Tibial nerve (tissue), 4 donors: ENCODE measurements around the gene RARS1. TPM values are rescaled to one million over a fixed set of nuclear protein-coding genes. Genes with fewer than 3 reads are reported as not detected.

Experiments used
- DNase-seq, 2 donors: peaks; one replicate each; pipeline ENCODE4 v3.0.0-alpha.2; 2019; ENCODE audit warnings: low spot score in 2 of 2
- H3K27ac ChIP-seq, 4 donors: fragments of 200-600 bp; sonication (generic) in 3 of 4; one replicate each; pipeline ENCODE4 v1.5.1; 2017 to 2019; ENCODE audit warnings: mild to moderate bottlenecking in 1 of 4
- H3K27me3 ChIP-seq, 2 donors: fragments of 200-600 bp; sonication (generic) in 1 of 2; one replicate each; pipeline versions ENCODE4 v1.5.1 to v1.6.0; 2017 to 2019
- H3K36me3 ChIP-seq, 3 donors: fragments of 200-600 bp; sonication (generic); one replicate each; pipeline ENCODE4 v1.5.1; 2018 to 2019
- H3K4me1 ChIP-seq, 4 donors: fragments of 200-600 bp; sonication (generic) in 3 of 4; one replicate each; pipeline ENCODE4 v1.5.1; 2017 to 2019
- H3K4me3 ChIP-seq, 4 donors: fragments of 200-600 bp; sonication (generic) in 3 of 4; one replicate each; pipeline ENCODE4 v1.5.1; 2017 to 2019; ENCODE audit warnings: mild to moderate bottlenecking in 1 of 4, moderate library complexity in 1 of 4
- H3K9me3 ChIP-seq, 4 donors: fragments of 200-600 bp; sonication (generic) in 3 of 4; one replicate each; pipeline ENCODE4 v1.5.1; 2017 to 2019
- EP300 ChIP-seq, 2 donors: sonication (generic); formaldehyde crosslinking; IDR thresholded peaks; one replicate each; pipeline ENCODE4 v1.6.1; 2017; ENCODE audit warnings: antibody characterized with exemption in 2 of 2, mild to moderate bottlenecking in 1 of 2
- POLR2A ChIP-seq, 2 donors: fragments of 450-650 bp; IDR thresholded peaks; one replicate each; pipeline ENCODE4 v1.6.1; 2017; ENCODE audit warnings: antibody characterized with exemption in 2 of 2, mild to moderate bottlenecking in 2 of 2, moderate library complexity in 2 of 2
- WGBS, 2 donors: methylation state at CpG; one replicate each; pipeline ENCODE4 v1.1.5; 2018; 5-methylcytosine and 5-hydroxymethylcytosine counted together
- total RNA-seq, 4 donors: library from RNA; depleted of rRNA; stranded (reverse); fragments of >200 nt; gene quantifications; one replicate each; pipeline ENCODE4 v1.1.0, GENCODE V29; 2016
- TF ChIP-seq, protein P1 (sequence below), 5 experiments: fragments of 200-600 bp in 3 of 5; fragments of 450-650 bp in 2 of 5; sonication (generic) in 3 of 5; IDR thresholded peaks; one replicate each; pipeline ENCODE4 v1.5.1; 2016 to 2019; ENCODE audit warnings: antibody characterized with exemption in 5 of 5, mild to moderate bottlenecking in 3 of 5, moderate library complexity in 2 of 5

RARS1 gene
- total RNA-seq, 4 donors from 2014 or later: 42.8 to 56.8 (median 52.9) TPM

DNA sequence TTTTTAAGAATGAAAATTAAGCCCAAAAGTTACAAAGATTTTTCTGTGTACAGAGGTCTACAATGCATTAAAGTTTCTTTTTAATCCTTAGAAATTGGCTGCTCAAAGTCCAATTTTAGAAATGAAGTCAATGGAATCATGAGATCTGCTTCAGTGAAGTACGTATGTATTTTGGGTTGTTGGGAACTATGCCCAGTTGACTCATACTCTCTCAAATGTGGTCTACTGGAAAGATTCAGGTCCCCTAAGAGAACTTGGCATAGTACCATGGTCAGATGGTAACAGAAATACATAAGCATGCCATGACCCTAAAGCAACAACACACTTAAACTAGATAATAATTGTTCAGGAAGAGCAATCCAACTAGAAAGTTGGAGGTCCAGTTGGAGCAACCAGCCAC is 65.9 kb downstream of the RARS1 start:
- no peak for TF ChIP-seq POLR2A (IDR thresholded peaks at IDR 0.05)
- TF ChIP-seq, protein P1, sequence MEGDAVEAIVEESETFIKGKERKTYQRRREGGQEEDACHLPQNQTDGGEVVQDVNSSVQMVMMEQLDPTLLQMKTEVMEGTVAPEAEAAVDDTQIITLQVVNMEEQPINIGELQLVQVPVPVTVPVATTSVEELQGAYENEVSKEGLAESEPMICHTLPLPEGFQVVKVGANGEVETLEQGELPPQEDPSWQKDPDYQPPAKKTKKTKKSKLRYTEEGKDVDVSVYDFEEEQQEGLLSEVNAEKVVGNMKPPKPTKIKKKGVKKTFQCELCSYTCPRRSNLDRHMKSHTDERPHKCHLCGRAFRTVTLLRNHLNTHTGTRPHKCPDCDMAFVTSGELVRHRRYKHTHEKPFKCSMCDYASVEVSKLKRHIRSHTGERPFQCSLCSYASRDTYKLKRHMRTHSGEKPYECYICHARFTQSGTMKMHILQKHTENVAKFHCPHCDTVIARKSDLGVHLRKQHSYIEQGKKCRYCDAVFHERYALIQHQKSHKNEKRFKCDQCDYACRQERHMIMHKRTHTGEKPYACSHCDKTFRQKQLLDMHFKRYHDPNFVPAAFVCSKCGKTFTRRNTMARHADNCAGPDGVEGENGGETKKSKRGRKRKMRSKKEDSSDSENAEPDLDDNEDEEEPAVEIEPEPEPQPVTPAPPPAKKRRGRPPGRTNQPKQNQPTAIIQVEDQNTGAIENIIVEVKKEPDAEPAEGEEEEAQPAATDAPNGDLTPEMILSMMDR (IDR thresholded peaks at IDR 0.05): no peak
- no peak for TF ChIP-seq EP300 (IDR thresholded peaks at IDR 0.05)
- Histone ChIP-seq H3K27me3 (no peaks in the 10 kb centered on the region), H3K4me1 (peaks cover 0 to 8% (median 0%) of the 10 kb centered on the region in 4 donors), H3K4me3 (no peak overlapping the region), H3K9me3 (no peaks in the 10 kb centered on the region), H3K36me3 (peaks cover 0 to 69% (median 2%) of the 10 kb centered on the region in 3 donors), H3K27ac (peak overlapping the region in 1 of 4 donors; percentile 42)
- WGBS, 2 donors: 19 to 28% methylated on average over 1 of the region's 1 CpG
- DNase-seq: no peak

DNA sequence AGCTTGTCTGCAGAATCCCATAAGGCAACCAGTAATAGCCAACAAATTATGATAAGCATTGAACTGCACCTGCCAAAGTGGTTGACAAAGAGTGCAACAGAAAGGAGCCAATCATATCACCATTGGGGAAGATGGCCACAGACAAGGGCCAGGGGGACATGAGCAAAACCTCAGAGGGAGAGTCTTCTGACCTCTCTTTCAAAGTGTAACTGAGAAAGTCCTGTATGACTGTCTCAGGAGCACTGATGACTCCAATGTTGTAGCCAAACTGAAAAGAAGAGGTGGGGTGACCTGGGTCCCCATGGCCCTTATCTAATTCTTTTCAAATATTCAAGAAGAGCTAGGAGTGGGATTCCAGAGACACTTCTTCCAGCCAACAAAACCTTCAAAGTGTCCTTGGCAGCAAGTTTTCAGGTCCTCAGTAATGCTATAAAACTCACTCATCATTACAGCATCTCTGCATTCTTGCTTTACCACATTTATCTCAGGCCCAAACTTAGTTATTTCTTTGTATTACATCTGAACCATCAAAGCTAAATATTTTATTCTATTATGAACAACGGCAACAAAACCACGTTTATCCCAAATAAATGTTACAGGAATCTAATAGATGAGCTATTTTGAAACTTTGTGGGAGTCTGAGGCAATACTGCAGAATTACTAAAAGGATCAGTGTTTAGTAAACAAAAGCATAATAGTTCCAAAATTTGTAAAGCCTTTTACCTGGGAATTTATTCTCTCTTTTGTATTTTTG is 67.3 kb downstream of the RARS1 start:
- Histone ChIP-seq H3K27ac (no peak overlapping the region), H3K36me3 (peaks cover 2 to 71% (median 2%) of the 10 kb centered on the region in 3 donors), H3K4me3 (no peak overlapping the region), H3K27me3 (no peaks in the 10 kb centered on the region), H3K9me3 (no peaks in the 10 kb centered on the region), H3K4me1 (peaks cover 0 to 8% (median 0%) of the 10 kb centered on the region in 4 donors)
- 83 to 86% methylated on average over 2 of the region's 2 CpGs for WGBS, 2 donors
- no peak for TF ChIP-seq EP300 (IDR thresholded peaks at IDR 0.05)
- TF ChIP-seq, protein P1 (IDR thresholded peaks at IDR 0.05): no peak
- TF ChIP-seq POLR2A (IDR thresholded peaks at IDR 0.05): no peak
- DNase-seq: no peak

DNA sequence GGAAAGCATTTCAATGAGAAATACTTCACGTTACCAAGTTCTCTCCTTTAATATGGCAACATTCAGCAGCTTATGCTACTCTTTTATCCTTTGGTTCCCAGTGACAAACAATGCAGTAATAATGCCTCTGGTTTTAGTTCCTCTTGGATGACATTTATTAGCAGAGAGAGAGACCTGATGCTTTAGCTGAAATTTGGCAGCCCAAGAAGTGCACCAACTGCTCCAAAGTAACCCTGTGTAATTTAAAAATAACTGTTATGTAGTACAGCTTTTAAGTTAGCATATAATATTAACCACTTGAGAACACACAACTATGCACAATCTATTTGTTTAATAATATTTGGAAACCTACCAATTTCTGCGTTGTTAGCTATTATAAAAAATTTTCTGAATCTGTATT is 71.1 kb downstream of the RARS1 start:
- peaks cover 4 to 84% (median 4%) of the 10 kb centered on the region in 3 donors for H3K36me3 ChIP-seq
- no peak overlapping the region for H3K27ac ChIP-seq
- WGBS, 2 donors: 83 to 88% methylated on average over 2 of the region's 2 CpGs
- H3K4me1 ChIP-seq: peaks cover 0 to 10% (median 0%) of the 10 kb centered on the region in 4 donors
- TF ChIP-seq POLR2A (IDR thresholded peaks at IDR 0.05) (no peak), EP300 (IDR thresholded peaks at IDR 0.05) (no peak)
- TF ChIP-seq, protein P1 (IDR thresholded peaks at IDR 0.05): no peak
- H3K4me3 ChIP-seq: no peak overlapping the region
- no peaks in the 10 kb centered on the region for H3K9me3 ChIP-seq
- DNase-seq: no peak
- H3K27me3 ChIP-seq: no peaks in the 10 kb centered on the region

DNA sequence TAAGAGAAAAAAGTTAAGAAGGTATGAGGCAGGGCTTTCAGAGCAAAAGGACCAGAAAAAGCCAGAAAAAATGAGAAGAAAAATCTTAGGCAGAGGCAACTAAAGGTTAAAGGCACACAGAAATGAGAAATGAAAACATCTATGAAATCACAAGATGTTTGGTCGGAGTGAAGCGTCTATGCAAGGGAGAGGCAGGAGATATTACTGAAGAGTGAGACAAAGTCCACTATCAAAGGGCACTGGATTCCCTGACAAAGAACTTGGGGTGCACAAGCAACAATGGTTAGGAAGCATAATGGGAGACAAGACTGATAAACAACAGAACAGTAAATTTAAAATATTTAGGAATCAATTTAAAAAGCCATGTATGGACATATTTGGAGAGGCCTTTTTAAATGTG is 76.0 kb downstream of the RARS1 start:
- Histone ChIP-seq H3K27ac (no peak overlapping the region), H3K36me3 (peaks cover 2 to 54% (median 4%) of the 10 kb centered on the region in 3 donors), H3K27me3 (no peaks in the 10 kb centered on the region), H3K9me3 (no peaks in the 10 kb centered on the region), H3K4me3 (no peak overlapping the region), H3K4me1 (peaks cover 0 to 18% (median 0%) of the 10 kb centered on the region in 4 donors)
- 33 to 39% methylated on average over 2 of the region's 2 CpGs for WGBS, 2 donors
- TF ChIP-seq EP300 (IDR thresholded peaks at IDR 0.05): no peak
- TF ChIP-seq POLR2A (IDR thresholded peaks at IDR 0.05): no peak
- TF ChIP-seq, protein P1 (IDR thresholded peaks at IDR 0.05): no peak
- no peak for DNase-seq

DNA sequence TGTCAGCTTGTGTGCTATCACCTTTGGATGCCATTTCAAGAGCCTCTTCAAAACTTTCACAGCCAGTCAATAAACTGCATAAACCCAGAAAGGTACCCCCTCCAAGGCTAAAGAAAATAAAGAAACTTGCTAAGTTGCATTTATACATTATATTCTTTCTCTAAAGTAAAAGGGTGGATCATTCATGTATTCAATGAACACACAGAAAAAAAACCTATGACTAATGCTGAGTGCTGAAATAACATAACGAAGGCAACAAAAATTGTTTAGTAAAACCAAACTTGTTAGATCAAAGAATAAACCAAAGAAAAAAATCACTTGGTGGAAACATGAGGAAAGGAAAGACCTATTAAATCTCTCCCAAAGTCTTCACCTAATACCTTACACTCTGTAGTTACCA is 77.7 kb downstream of the RARS1 start:
- Histone ChIP-seq H3K9me3 (no peaks in the 10 kb centered on the region), H3K4me3 (no peak overlapping the region), H3K27ac (no peak overlapping the region), H3K27me3 (no peaks in the 10 kb centered on the region), H3K4me1 (peaks cover 0 to 18% (median 0%) of the 10 kb centered on the region in 4 donors), H3K36me3 (peaks cover 0 to 41% (median 0%) of the 10 kb centered on the region in 3 donors)
- TF ChIP-seq EP300 (IDR thresholded peaks at IDR 0.05): no peak
- TF ChIP-seq POLR2A (IDR thresholded peaks at IDR 0.05): no peak
- 63 to 78% methylated on average over 1 of the region's 1 CpG for WGBS, 2 donors
- DNase-seq: no peak
